Measurements from ENCODE around the gene HDGFL3.
"Not testable (repeated sequence)": the region's sequence is repeated elsewhere in the genome, so short reads cannot be mapped to it uniquely, and the experiment has no call there.

The HDGFL3 gene

DNA sequence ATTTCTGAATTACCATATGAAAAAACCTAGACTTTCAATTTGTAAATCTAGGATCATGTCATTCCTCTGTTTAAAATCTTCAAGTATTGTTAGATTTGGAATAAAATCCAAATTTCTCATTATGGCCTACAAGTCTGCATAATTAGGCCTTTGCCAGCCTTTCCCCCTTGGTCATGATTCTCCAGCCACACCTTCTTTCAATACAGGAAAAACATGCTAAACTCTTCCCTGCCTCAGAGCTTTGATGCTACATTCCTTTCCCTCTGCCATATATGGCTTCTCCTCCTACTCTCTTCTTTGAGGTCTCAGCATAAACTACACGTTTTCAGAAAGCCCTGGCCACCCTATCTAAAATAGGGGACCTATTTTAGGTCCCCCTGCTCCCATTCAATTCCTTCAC is 51.7 kb downstream of the HDGFL3 start:
- in situ Hi-C loops (cut with HindIII; ENCODE audit: low sequenced_read_pairs) = no loop called here
- DNase-seq (ENCODE audit: low read depth) = no peak

DNA sequence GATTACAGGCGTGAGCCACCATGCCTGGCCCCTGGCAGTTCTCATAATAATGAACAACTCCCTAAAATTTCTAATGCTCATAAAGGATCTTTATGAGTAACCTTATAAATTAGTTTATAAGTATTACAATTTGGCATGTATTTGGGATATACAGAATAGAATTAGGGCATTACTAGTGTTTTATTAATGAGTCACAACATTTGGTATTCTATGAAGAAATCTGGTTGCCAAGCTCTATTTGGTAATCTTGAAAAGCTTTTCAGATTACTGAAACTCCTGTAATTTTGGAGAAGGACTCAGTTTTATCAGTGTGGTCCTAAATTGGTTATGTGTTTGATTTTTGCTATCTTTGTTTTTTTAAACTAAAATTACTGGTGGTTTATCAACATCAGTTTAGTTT is 54.3 kb downstream of the HDGFL3 start:
- H3K4me3 ChIP-seq (ENCODE audit: low read depth, low read length) = no peak overlapping the region
- in situ Hi-C loops (cut with HindIII; ENCODE audit: low sequenced_read_pairs) = no loop called here
- no peak for DNase-seq (ENCODE audit: low read depth)
- TF ChIP-seq, protein P1, sequence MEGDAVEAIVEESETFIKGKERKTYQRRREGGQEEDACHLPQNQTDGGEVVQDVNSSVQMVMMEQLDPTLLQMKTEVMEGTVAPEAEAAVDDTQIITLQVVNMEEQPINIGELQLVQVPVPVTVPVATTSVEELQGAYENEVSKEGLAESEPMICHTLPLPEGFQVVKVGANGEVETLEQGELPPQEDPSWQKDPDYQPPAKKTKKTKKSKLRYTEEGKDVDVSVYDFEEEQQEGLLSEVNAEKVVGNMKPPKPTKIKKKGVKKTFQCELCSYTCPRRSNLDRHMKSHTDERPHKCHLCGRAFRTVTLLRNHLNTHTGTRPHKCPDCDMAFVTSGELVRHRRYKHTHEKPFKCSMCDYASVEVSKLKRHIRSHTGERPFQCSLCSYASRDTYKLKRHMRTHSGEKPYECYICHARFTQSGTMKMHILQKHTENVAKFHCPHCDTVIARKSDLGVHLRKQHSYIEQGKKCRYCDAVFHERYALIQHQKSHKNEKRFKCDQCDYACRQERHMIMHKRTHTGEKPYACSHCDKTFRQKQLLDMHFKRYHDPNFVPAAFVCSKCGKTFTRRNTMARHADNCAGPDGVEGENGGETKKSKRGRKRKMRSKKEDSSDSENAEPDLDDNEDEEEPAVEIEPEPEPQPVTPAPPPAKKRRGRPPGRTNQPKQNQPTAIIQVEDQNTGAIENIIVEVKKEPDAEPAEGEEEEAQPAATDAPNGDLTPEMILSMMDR (IDR thresholded peaks at IDR 0.05; ENCODE audit: low read depth, low read length, missing control alignments) = no peak

More for the DNA sequence above, 51.7 kb downstream of the HDGFL3 start:
- H3K4me3 ChIP-seq (ENCODE audit: low read depth, low read length) = no peak overlapping the region
- TF ChIP-seq, protein P1 (IDR thresholded peaks at IDR 0.05; ENCODE audit: low read depth, low read length, missing control alignments) = no peak

DNA sequence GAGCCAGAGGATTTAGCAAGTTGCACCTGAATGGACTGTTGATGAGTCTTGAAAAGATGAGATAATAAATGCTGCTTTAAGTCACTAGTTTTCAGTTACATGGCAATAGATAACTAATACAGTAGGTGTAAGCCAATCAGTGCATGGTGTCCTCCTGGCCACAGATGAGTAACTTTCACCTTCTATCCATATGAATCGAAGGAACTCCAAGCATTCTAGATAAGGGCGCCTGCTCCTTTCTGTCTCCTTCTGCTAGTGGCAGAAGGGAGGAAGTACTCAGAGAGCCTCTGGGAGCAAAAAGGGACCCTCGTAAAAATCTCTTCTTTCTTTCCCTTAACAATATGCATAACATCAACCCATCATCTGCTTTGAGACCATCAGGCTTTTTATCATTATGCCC is 62.9 kb downstream of the HDGFL3 start:
- in situ Hi-C loops (cut with HindIII; ENCODE audit: low sequenced_read_pairs) = no loop called here
- no peak for DNase-seq (ENCODE audit: low read depth)
- H3K4me3 ChIP-seq (ENCODE audit: low read depth, low read length) = no peak overlapping the region
- TF ChIP-seq, protein P1 (IDR thresholded peaks at IDR 0.05; ENCODE audit: low read depth, low read length, missing control alignments) = no peak

DNA sequence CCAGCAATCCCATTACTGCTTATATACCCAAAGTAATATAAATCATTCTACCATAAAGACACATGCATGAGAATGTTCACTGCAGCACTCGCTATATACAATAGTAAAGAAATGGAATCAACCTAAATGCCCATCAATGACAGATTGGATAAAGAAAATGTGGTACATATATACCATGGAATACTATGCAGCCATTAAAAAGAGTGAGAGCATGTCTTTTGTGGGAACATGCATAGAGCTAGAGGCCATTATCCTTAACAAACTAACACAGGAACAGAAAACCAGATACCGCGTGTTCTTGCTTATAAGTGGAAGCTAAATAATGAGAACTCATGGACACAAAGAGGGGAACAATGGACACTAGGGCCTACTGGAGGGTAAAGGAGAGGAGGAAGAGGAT is 65.5 kb downstream of the HDGFL3 start:
- in situ Hi-C loops (cut with HindIII; ENCODE audit: low sequenced_read_pairs); H3K4me3 ChIP-seq (ENCODE audit: low read depth, low read length); DNase-seq (ENCODE audit: low read depth): not testable (repeated sequence)

DNA sequence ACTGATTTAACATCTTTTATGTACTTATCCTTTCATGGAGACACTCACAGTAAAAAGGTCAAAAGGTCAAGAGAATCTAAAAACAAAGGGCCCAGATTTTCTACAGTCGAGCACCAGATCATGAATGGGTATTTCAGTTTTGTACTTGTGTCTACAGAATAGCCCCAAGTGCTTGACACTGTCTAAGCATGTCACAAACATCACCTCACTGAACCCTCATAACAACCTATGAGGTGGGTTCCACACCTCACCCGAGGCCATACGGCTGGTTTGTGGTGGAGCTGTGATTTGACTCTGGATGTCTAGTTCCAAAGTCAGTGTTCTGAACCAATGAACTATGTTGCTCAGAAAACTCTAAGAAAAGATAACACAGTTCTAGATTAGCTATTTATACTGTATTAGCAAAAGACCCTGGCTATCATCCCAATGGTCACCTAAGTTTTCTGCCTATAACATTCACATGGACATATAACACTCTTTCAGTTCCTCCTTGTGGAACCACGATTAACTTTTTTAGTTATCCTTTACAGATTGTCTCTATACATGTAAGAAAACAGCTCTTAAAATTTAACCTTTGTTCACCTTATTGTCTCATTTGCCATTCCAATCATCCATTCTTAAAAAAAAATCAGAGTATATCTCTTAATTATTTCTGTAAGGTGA is 74.6 kb downstream of the HDGFL3 start:
- DNase-seq (ENCODE audit: low read depth) = no peak
- in situ Hi-C loops (cut with HindIII; ENCODE audit: low sequenced_read_pairs) = no loop called here
- H3K4me3 ChIP-seq (ENCODE audit: low read depth, low read length) = no peak overlapping the region
- TF ChIP-seq, protein P1 (IDR thresholded peaks at IDR 0.05; ENCODE audit: low read depth, low read length, missing control alignments) = no peak

DNA sequence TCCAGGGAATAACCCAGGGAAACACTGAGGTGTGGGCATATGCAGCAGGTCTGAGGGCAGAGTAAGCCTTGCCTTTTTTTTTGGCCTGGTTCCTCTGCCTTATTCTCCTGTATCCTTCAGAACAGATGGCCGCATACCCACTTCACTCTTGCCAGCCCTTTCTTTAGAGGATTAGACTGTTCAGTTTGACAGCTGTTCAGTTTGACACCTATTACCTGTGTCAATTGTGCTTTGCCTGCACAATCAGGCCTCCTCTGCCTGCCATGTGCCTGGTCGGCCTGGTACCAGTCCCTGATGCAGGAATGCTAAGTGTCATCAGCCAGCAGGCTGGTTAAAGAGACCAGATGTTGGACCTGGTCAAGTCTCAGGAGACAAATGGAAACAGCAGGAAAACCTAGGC is 77.8 kb downstream of the HDGFL3 start:
- TF ChIP-seq, protein P1 (IDR thresholded peaks at IDR 0.05; ENCODE audit: low read depth, low read length, missing control alignments) = no peak
- H3K4me3 ChIP-seq (ENCODE audit: low read depth, low read length) = no peak overlapping the region
- in situ Hi-C loops (cut with HindIII; ENCODE audit: low sequenced_read_pairs) = no loop called here
- DNase-seq (ENCODE audit: low read depth) = no peak

DNA sequence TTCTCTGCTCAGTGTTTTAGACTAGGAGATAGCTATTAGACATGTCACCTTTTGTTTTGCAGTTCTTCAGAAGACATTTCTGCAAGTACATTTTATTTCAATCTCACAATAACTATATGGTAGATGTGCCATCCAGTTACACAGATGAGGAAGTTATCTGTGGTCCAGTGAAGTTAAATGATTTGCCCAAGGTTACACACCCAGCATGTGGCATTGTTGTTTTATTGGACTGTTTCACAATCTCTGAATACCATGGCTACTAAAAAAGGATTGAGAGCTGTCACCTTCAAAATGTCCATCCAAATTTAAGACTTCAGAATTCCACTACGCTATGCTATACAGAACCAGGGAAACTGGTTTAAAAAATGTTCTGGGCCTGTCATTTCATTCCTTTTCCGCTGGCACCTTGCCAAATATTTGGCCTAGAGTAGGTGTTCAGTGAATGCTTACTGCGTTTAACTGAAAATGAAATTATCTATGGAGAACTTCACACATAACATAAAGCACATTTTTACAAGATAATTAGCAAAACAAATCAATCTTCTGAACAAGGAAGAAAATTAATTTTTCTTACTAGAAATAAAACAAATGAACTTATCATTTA is 80.0 kb downstream of the HDGFL3 start:
- TF ChIP-seq, protein P1 (IDR thresholded peaks at IDR 0.05; ENCODE audit: low read depth, low read length, missing control alignments) = no peak
- DNase-seq (ENCODE audit: low read depth) = no peak
- in situ Hi-C loops (cut with HindIII; ENCODE audit: low sequenced_read_pairs) = no loop called here
- H3K4me3 ChIP-seq (ENCODE audit: low read depth, low read length) = no peak overlapping the region
